H1 (cell line): Measurements from ENCODE around the gene CHTF18. TPM values are rescaled to one million over a fixed set of nuclear protein-coding genes. Genes with fewer than 3 reads are reported as not detected.

ENCODE experiments used
- CTCF ChIA-PET: fragments of 300-600 bp; sonication (Branson Sonifier 250); formaldehyde crosslinking; loops from one replicate; lab custom pipeline; 2021; ENCODE audit not compliant: partially characterized antibody; lab: Charles Lee
- POLR2A ChIA-PET: fragments of 300-600 bp; sonication (Branson Sonifier 250); formaldehyde crosslinking; loops from one replicate; lab custom pipeline; 2021; ENCODE audit warnings: inconsistent platforms; ENCODE audit not compliant: partially characterized antibody; lab: Charles Lee
- DNase-seq, 2 experiments: peaks; one replicate each; pipeline versions ENCODE4 v3.0.0 to v3.0.0-alpha.2; 2010 to 2022; ENCODE audit warnings: low spot score in 2 of 2, low read depth in 1 of 2, mixed read lengths in 1 of 2
- FAIRE-seq: peaks from 2 replicates; lab custom pipeline; 2011; peaks lifted over from hg19 to GRCh38; lab: Jason Lieb, UNC
- H2AFZ ChIP-seq: 2 replicates; pipeline ENCODE4 v1.8.1; 2012; ENCODE audit warnings: low read length, inconsistent platforms
- H2AK5ac ChIP-seq: 2 replicates; pipeline ENCODE4 v1.6.1; 2013; ENCODE audit warnings: low read depth, low read length
- H2BK120ac ChIP-seq: replicated peaks from 2 replicates; pipeline ENCODE3; 2013; ENCODE audit warnings: low read depth, low read length, inconsistent platforms
- H2BK12ac ChIP-seq: 2 replicates; pipeline ENCODE4 v1.6.1; 2013; ENCODE audit warnings: low read depth, low read length
- H2BK15ac ChIP-seq: 2 replicates; pipeline ENCODE4 v1.6.1; 2013; ENCODE audit warnings: low read length
- H2BK20ac ChIP-seq: 2 replicates; pipeline ENCODE4 v1.6.1; 2013; ENCODE audit warnings: low read length
- H2BK5ac ChIP-seq: 2 replicates; pipeline ENCODE4 v1.6.1; 2013; ENCODE audit warnings: low read depth, low read length
- H3K14ac ChIP-seq: 2 replicates; pipeline ENCODE4 v1.6.1; 2013; ENCODE audit warnings: inconsistent platforms; ENCODE audit not compliant: insufficient read length
- H3K18ac ChIP-seq: 2 replicates; pipeline ENCODE4 v1.6.1; 2013; ENCODE audit warnings: low read length; ENCODE audit errors: extremely low read depth
- H3K23ac ChIP-seq: 2 replicates; pipeline ENCODE4 v1.6.1; 2013; ENCODE audit warnings: inconsistent platforms; ENCODE audit not compliant: insufficient read length
- H3K23me2 ChIP-seq: 2 replicates; pipeline ENCODE4 v1.6.1; 2013; ENCODE audit warnings: low read depth, low read length
- H3K27ac ChIP-seq: 2 replicates; pipeline ENCODE4 v1.6.1; 2011; ENCODE audit warnings: low read depth, low read length, inconsistent platforms
- H3K27me3 ChIP-seq, 4 experiments: replicated peaks in 1 of 4; 1 replicate in 1 of 4; 2 replicates in 3 of 4; pipeline versions ENCODE4 v1.6.1 to v1.8.1; 2011 to 2013; ENCODE audit warnings: low read length in 3 of 4, mild to moderate bottlenecking in 3 of 4, inconsistent platforms in 2 of 4, mixed read lengths in 2 of 4, moderate library complexity in 1 of 4; ENCODE audit not compliant: control insufficient read depth in 3 of 4, insufficient read depth in 3 of 4; ENCODE audit errors: extremely low read depth in 1 of 4
- H3K36me3 ChIP-seq, 4 experiments: 2 replicates each; pipeline versions ENCODE4 v1.6.1 to v1.8.1; 2011 to 2013; ENCODE audit warnings: mild to moderate bottlenecking in 4 of 4, low read length in 3 of 4, moderate library complexity in 2 of 4, control low read depth in 1 of 4, inconsistent platforms in 1 of 4; ENCODE audit not compliant: insufficient read depth in 4 of 4, control insufficient read depth in 2 of 4
- H3K4ac ChIP-seq: replicated peaks from 2 replicates; pipeline ENCODE3; 2013; ENCODE audit warnings: low read length, low read depth, mixed read lengths, inconsistent platforms; ENCODE audit not compliant: insufficient read length
- H3K4me1 ChIP-seq, 4 experiments: replicated peaks in 1 of 4; 1 replicate in 1 of 4; 2 replicates in 3 of 4; pipeline versions ENCODE4 v1.6.1 to v1.8.1; 2011 to 2013; ENCODE audit warnings: low read length in 3 of 4, inconsistent platforms in 2 of 4, mixed read lengths in 1 of 4; ENCODE audit not compliant: insufficient read depth in 4 of 4, control insufficient read depth in 3 of 4
- H3K4me2 ChIP-seq, 2 experiments: 2 replicates each; pipeline versions ENCODE4 v1.6.1 to v1.8.1; 2011 to 2013; ENCODE audit warnings: low read depth in 2 of 2, low read length in 2 of 2, control low read depth in 1 of 2, inconsistent platforms in 1 of 2, mild to moderate bottlenecking in 1 of 2; ENCODE audit not compliant: insufficient read depth in 1 of 2
- H3K4me3 ChIP-seq, 4 experiments: fragments of 200-600, 300-600 bp in 1 of 4; sonication (generic), shearing (Covaris generic), sonication (Bioruptor Twin) in 1 of 4; 2 replicates each; pipeline versions ENCODE4 v1.5.1 to v1.8.1; 2011 to 2016; ENCODE audit warnings: low read length in 4 of 4, low read depth in 3 of 4, control low read depth in 2 of 4, inconsistent platforms in 2 of 4, mild to moderate bottlenecking in 2 of 4, mixed read lengths in 1 of 4, moderate library complexity in 1 of 4; ENCODE audit not compliant: insufficient read depth in 2 of 4; ENCODE audit errors: extremely low read depth in 1 of 4
- H3K56ac ChIP-seq: replicated peaks from 2 replicates; pipeline ENCODE3; 2013; ENCODE audit warnings: low read depth, mild to moderate bottlenecking, mixed read lengths, low read length, inconsistent platforms; ENCODE audit not compliant: insufficient read length
- H3K79me1 ChIP-seq: 2 replicates; pipeline ENCODE4 v1.6.1; 2013; ENCODE audit warnings: low read depth, low read length, control low read depth
- H3K79me2 ChIP-seq, 2 experiments: 2 replicates each; pipeline versions ENCODE4 v1.6.1 to v1.8.1; 2012 to 2013; ENCODE audit warnings: low read length in 2 of 2, mild to moderate bottlenecking in 2 of 2, inconsistent platforms in 1 of 2; ENCODE audit not compliant: insufficient read depth in 2 of 2, control insufficient read depth in 1 of 2
- H3K9ac ChIP-seq, 4 experiments: replicated peaks in 1 of 4; 1 replicate in 1 of 4; 2 replicates in 3 of 4; pipeline versions ENCODE4 v1.6.1 to v1.8.1; 2011 to 2013; ENCODE audit warnings: low read depth in 3 of 4, low read length in 3 of 4, control low read depth in 2 of 4, mild to moderate bottlenecking in 2 of 4, moderate library complexity in 2 of 4, inconsistent platforms in 1 of 4; ENCODE audit errors: extremely low read depth in 1 of 4
- H3K9me3 ChIP-seq, 2 experiments: 2 replicates each; pipeline versions ENCODE4 v1.6.1 to v1.8.1; 2012 to 2013; ENCODE audit warnings: mild to moderate bottlenecking in 2 of 2, moderate library complexity in 2 of 2, control low read depth in 1 of 2, inconsistent platforms in 1 of 2, low read depth in 1 of 2, low read length in 1 of 2, mixed read lengths in 1 of 2; ENCODE audit not compliant: insufficient read depth in 2 of 2
- H4K20me1 ChIP-seq, 2 experiments: replicated peaks in 1 of 2; 2 replicates each; pipeline versions ENCODE3 to v1.8.1; 2011 to 2013; ENCODE audit warnings: inconsistent platforms in 2 of 2, low read length in 2 of 2, mild to moderate bottlenecking in 1 of 2; ENCODE audit not compliant: insufficient read depth in 2 of 2, control insufficient read depth in 1 of 2
- H4K5ac ChIP-seq: 2 replicates; pipeline ENCODE4 v1.6.1; 2013; ENCODE audit warnings: low read length, low read depth, mixed read lengths, inconsistent platforms; ENCODE audit not compliant: insufficient read length
- H4K8ac ChIP-seq: 2 replicates; pipeline ENCODE4 v1.8.0; 2013; ENCODE audit warnings: mild to moderate bottlenecking, moderate library complexity, low read length, inconsistent platforms; ENCODE audit not compliant: insufficient read depth; ENCODE audit errors: extremely low read depth
- H4K91ac ChIP-seq: replicated peaks from 2 replicates; pipeline ENCODE3; 2013; ENCODE audit warnings: low read length, mixed read lengths, inconsistent platforms; ENCODE audit not compliant: insufficient read length
- BACH1 ChIP-seq: IDR thresholded peaks from 2 replicates; pipeline ENCODE4 v1.6.1; 2012; ENCODE audit warnings: low read length, improper control_type of control experiment
- BRCA1 ChIP-seq: IDR thresholded peaks from 2 replicates; pipeline ENCODE4 v1.6.1; 2012; ENCODE audit warnings: low read depth, low read length, improper control_type of control experiment
- CHD2 ChIP-seq: IDR thresholded peaks from 2 replicates; pipeline ENCODE4 v1.6.1; 2012; ENCODE audit warnings: low read length, improper control_type of control experiment
- HDAC2 ChIP-seq, 2 experiments: fragments of 300-600 bp in 1 of 2; sonication (generic) in 1 of 2; IDR thresholded peaks; 2 replicates each; pipeline ENCODE4 v1.6.1; 2011 to 2012; ENCODE audit warnings: low read depth in 2 of 2, low read length in 2 of 2, mild to moderate bottlenecking in 2 of 2, moderate library complexity in 2 of 2, borderline replicate concordance in 1 of 2, inconsistent platforms in 1 of 2
- JUND ChIP-seq: IDR thresholded peaks from 2 replicates; pipeline ENCODE4 v1.6.1; 2011; ENCODE audit warnings: mild to moderate bottlenecking, improper control_type of control experiment, low read length
- NRF1 ChIP-seq: IDR thresholded peaks from 2 replicates; pipeline ENCODE4 v1.6.1; 2011; ENCODE audit warnings: mild to moderate bottlenecking, low read depth, low read length, improper control_type of control experiment
- RFX5 ChIP-seq: IDR thresholded peaks from 2 replicates; pipeline ENCODE4 v1.6.1; 2011; ENCODE audit warnings: low read depth, low read length, improper control_type of control experiment, borderline replicate concordance
- RXRA ChIP-seq: IDR thresholded peaks from 2 replicates; pipeline ENCODE4 v1.6.1; 2011; ENCODE audit warnings: low read depth, mild to moderate bottlenecking, low read length, moderate library complexity; ENCODE audit not compliant: insufficient read depth
- SAP30 ChIP-seq: fragments of 300-600 bp; sonication (generic); IDR thresholded peaks from 2 replicates; pipeline ENCODE4 v1.7.1; 2012; ENCODE audit warnings: low read length, moderate library complexity, mild to moderate bottlenecking, inconsistent platforms; ENCODE audit not compliant: insufficient read depth, insufficient replicate concordance
- SP4 ChIP-seq: IDR thresholded peaks from 2 replicates; pipeline ENCODE4 v1.6.1; 2012; ENCODE audit warnings: low read length, inconsistent platforms
- SRF ChIP-seq: IDR thresholded peaks from 2 replicates; pipeline ENCODE4 v1.6.1; 2011; ENCODE audit warnings: mild to moderate bottlenecking, low read depth, low read length, moderate library complexity
- SUZ12 ChIP-seq: fragments of 200-600 bp; sonication (generic); IDR thresholded peaks from 2 replicates; pipeline ENCODE4 v1.6.1; 2012; ENCODE audit warnings: mild to moderate bottlenecking, inconsistent platforms, low read length, moderate library complexity, mixed read lengths
- TEAD4 ChIP-seq: IDR thresholded peaks from 2 replicates; pipeline ENCODE4 v1.6.1; 2012; ENCODE audit warnings: low read depth, low read length, inconsistent platforms, mixed read lengths
- YY1 ChIP-seq: IDR thresholded peaks from 2 replicates; pipeline ENCODE4 v1.6.1; 2011; ENCODE audit warnings: low read depth, mild to moderate bottlenecking, low read length
- ZNF274 ChIP-seq: IDR thresholded peaks from 2 replicates; pipeline ENCODE4 v1.7.0; 2012; ENCODE audit warnings: low read length, borderline replicate concordance; ENCODE audit errors: extremely low read depth
- WGBS, 2 experiments: shearing (Covaris generic) in 1 of 2; methylation state at CpG; one replicate each; pipeline versions ENCODE4 v1.1.6 to v1.1.7; 2013 to 2015; ENCODE audit warnings: low lambda C conversion rate in 2 of 2, mixed read lengths in 2 of 2, inconsistent platforms in 1 of 2, low coverage in 1 of 2, missing lambda C conversion rate in 1 of 2; ENCODE audit not compliant: insufficient replicate concordance in 2 of 2, insufficient coverage in 1 of 2, insufficient read length in 1 of 2; ENCODE audit errors: extremely low coverage in 1 of 2, missing lambda C conversion rate in 1 of 2; 5-methylcytosine and 5-hydroxymethylcytosine counted together
- polyA plus RNA-seq, 7 experiments: library from polyadenylated mRNA; depleted of rRNA in 3 of 7; stranded (reverse) in 5 of 7; unstranded in 2 of 7; fragments of >200 nt in 5 of 7; fragments of 200-250 nt in 2 of 7; gene quantifications; 1 replicate in 5 of 7; 2 replicates in 1 of 7; 4 replicates in 1 of 7; pipeline versions ENCODE4 v1.2.1 to v1.2.3, GENCODE V29; 2011 to 2013; ENCODE audit warnings: missing spikeins in 2 of 7, mixed read lengths in 2 of 7
- total RNA-seq: library from RNA; stranded (reverse); fragmentation: NEBNext Ultra II Directional; extraction: Animal tissue kit (Norgen Biotek cat#: 25700); gene quantifications from 2 replicates; pipeline ENCODE4 v1.2.1, GENCODE V29; 2021

Gene CHTF18
- total and polyA plus RNA-seq, 2 of the 8 experiments (the other 6 are each of a cell fraction or from before 2014, with no cell fraction given): 75.3 to 104 TPM

DNA sequence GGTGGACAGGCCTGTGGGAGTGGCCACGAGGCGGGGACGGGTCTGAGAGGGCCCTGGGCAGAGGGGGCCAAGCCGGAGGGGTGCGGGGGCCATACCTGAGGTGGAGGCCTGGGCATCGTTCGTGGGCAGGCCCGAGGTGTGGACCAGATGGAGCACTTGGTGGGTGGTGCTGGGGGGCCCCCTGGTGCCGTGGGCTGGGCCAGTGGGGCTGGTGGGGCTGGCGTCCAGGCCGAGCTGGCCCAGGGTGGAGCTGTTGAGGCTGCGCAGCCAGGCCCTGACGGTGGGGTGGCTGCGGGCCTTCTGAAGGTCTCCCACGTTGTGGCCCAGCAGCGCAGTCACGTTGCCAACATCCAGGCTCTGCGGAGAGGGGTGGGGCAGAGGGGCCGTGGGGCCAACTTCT lies 18.5 kb upstream of the CHTF18 start:
- Histone ChIP-seq H2BK15ac (no peak overlapping the region), H3K18ac (no peak overlapping the region), H4K5ac (no peak overlapping the region), H3K4ac (no peak overlapping the region), H3K9ac (no peak overlapping the region), H2BK120ac (no peak overlapping the region), H2BK20ac (no peak overlapping the region), H3K27me3 (no peaks in the 10 kb centered on the region), H4K91ac (no peak overlapping the region), H3K4me1 (peaks cover 0 to 8% (median 6%) of the 10 kb centered on the region in 4 experiments; a peak in 5 of 7 replicates), H2AFZ (no peak overlapping the region), H3K36me3 (no peaks in the 10 kb centered on the region), H3K9me3 (no peaks in the 10 kb centered on the region), H3K23ac (no peak overlapping the region), H3K79me2 (no peaks in the 10 kb centered on the region), H3K4me3 (no peak overlapping the region), H4K20me1 (no peaks in the 10 kb centered on the region), H2BK12ac (no peak overlapping the region), H3K23me2 (no peaks in the 10 kb centered on the region; the same call in 1 of the 2 replicates), H3K56ac (no peak overlapping the region), H2AK5ac (no peak overlapping the region), H2BK5ac (no peak overlapping the region; the same call in 1 of the 2 replicates), H3K4me2 (no peak overlapping the region), H3K79me1 (no peaks in the 10 kb centered on the region), H4K8ac (no peak overlapping the region), H3K27ac (no peak overlapping the region), H3K14ac (no peak overlapping the region)
- no peak for DNase-seq
- POLR2A ChIA-PET: interaction anchor here (1.0 to 2.3 kb wide), 4 partner anchors 11 to 49 kb away, joined by 3 to 7 read pairs (median 4); partner anchors contain the start of gene ANTKMT
- CTCF ChIA-PET: interaction anchor here (0.6 to 1.7 kb wide), 7 partner anchors 10 to 62 kb away, joined by 3 to 5 read pairs (median 4); partner anchors contain the start of gene CIAO3
- WGBS, 2 experiments: 93% methylated on average over 18 of the region's 19 CpGs; no CpG with 5 or more reads in 1 of the 2 experiments
- FAIRE-seq: no peak
- TF ChIP-seq RFX5: no peak
- TF ChIP-seq BRCA1: no peak
- TF ChIP-seq ZNF274: no peak
- TF ChIP-seq CHD2: no peak
- TF ChIP-seq SRF: no peak
- TF ChIP-seq SP4: no peak
- TF ChIP-seq HDAC2 (IDR thresholded peaks at IDR 0.05; ENCODE audit: borderline replicate concordance in 1 of 2, low read depth in 2 of 2, low read length in 2 of 2): no peak
- TF ChIP-seq SUZ12: no peak
- TF ChIP-seq SAP30: no peak
- TF ChIP-seq RXRA: no peak
- no peak for TF ChIP-seq BACH1
- TF ChIP-seq NRF1: no peak
- no peak for TF ChIP-seq JUND
- no peak for TF ChIP-seq YY1
- TF ChIP-seq TEAD4: no peak
